Stimulated activated naive CD8-positive, alpha-beta T cell treated with anti-CD3 and anti-CD28 coated beads, Interleukin-15, Interleukin-2, amounts not matched to agents 100 ng/mL and 50 ng/mL, for 24 hours (primary cell): ENCODE measurements around the gene RBBP8NL.

Experiments
- H3K27ac Mint-ChIP-seq: one replicate; pipeline ENCODE4 v1.8.0; 2021; ENCODE audit warnings: mild to moderate bottlenecking, mixed read lengths
- H3K27me3 Mint-ChIP-seq: one replicate; pipeline ENCODE4 v1.8.0; 2021; ENCODE audit warnings: mixed read lengths
- H3K36me3 Mint-ChIP-seq: one replicate; pipeline ENCODE4 v1.8.0; 2021; ENCODE audit warnings: low read depth, mixed read lengths
- H3K4me1 Mint-ChIP-seq: one replicate; pipeline ENCODE4 v1.8.0; 2021; ENCODE audit warnings: low read depth, mixed read lengths
- H3K4me3 Mint-ChIP-seq: one replicate; pipeline ENCODE4 v1.8.0; 2021; ENCODE audit warnings: mild to moderate bottlenecking, mixed read lengths
- H3K9me3 Mint-ChIP-seq: one replicate; pipeline ENCODE4 v1.8.0; 2021; ENCODE audit warnings: mixed read lengths

Gene RBBP8NL

DNA sequence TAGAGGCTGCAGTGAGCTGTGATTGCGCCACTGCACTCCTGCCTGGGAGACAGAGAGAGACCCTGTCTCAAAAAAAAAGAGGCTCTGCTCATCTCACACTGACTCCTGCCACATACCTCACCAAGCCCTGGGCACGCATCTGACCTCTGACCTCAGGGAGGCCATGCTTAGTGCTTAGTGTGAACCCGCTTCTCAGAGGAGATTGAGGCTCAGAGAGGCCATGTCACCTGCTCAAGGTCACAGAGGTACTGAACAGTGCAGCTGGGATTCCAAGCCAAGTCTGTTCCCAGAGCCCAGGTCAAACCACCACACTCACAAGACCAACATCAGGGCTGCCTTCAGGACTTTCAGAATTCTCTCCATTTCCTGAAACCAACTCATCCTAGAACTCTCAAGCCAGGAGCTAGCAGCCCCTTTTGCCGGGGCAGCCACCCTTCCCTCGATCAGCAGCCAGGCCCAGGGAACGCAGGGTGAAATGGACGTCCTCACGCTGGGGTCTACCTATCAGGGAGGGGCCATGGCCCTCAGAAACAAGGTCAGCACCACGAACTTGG is 23.1 kb downstream of the RBBP8NL start:
- H3K36me3 Mint-ChIP-seq = no peaks in the 10 kb centered on the region
- H3K27ac Mint-ChIP-seq = no peak overlapping the region
- H3K9me3 Mint-ChIP-seq = no peaks in the 10 kb centered on the region
- H3K27me3 Mint-ChIP-seq = peaks cover under 1% of the 10 kb centered on the region
- H3K4me1 Mint-ChIP-seq = peaks cover 18% of the 10 kb centered on the region
- H3K4me3 Mint-ChIP-seq = no peak overlapping the region

DNA sequence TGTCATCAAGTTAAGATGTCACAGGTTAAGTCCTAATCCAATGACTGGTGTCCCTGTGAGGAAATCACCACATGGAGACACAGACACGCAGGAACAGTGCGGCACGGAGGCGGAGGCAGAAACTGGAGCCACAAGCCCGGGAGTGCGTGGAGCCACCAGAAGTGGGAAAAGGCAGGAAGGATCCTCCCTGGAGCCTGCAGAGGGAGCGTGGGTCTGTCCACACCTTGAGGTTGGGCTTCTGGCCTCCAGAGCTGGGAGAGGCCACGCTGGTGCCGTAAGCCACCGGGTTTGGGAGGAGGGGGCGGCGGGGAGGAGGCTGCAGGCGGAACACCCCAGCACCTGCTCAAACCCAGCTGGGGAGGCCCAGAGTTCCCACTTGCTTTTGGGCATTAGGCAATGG is 24.0 kb downstream of the RBBP8NL start:
- no peaks in the 10 kb centered on the region for H3K27me3 Mint-ChIP-seq
- no peak overlapping the region for H3K27ac Mint-ChIP-seq
- no peaks in the 10 kb centered on the region for H3K36me3 Mint-ChIP-seq
- H3K4me3 Mint-ChIP-seq = no peak overlapping the region
- peaks cover 18% of the 10 kb centered on the region for H3K4me1 Mint-ChIP-seq
- no peaks in the 10 kb centered on the region for H3K9me3 Mint-ChIP-seq

DNA sequence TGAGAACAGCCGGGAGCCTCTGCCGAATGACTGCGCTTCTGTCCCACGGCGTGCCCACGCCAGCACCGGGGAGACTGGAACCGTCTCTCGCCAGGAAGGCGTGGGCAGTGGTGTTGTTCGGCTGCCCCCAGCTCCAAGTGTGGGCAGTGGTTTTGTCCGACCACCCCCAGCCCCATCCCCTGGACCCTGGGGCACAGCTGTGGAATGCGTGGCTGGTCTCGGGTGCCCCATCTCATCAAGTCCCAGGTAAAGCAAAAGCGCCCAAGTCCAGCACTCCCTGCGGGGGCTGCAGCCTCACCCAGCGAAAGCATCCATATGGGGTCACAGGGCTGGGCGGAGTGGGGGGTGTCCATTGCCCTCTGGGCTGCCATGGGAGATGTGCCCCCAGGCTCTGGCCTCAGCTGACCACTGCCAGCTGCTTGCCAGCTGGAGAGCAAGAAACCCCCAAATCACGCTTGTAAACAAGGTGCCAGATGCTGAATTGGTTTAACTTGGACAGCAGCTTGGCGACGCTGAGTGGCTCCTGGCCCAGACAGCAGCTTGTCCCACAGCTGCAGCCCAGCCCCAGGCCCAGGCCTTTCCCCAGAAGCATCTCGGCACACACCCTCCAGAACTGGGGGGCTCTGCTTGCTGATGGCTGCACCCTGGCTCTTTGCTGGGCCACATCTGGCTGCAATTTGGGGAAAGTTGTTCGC is 24.7 kb downstream of the RBBP8NL start:
- Mint-ChIP-seq H3K4me1 (peaks cover 14% of the 10 kb centered on the region), H3K4me3 (no peak overlapping the region), H3K27ac (no peak overlapping the region), H3K27me3 (no peaks in the 10 kb centered on the region), H3K9me3 (no peaks in the 10 kb centered on the region), H3K36me3 (peaks cover 3% of the 10 kb centered on the region)

DNA sequence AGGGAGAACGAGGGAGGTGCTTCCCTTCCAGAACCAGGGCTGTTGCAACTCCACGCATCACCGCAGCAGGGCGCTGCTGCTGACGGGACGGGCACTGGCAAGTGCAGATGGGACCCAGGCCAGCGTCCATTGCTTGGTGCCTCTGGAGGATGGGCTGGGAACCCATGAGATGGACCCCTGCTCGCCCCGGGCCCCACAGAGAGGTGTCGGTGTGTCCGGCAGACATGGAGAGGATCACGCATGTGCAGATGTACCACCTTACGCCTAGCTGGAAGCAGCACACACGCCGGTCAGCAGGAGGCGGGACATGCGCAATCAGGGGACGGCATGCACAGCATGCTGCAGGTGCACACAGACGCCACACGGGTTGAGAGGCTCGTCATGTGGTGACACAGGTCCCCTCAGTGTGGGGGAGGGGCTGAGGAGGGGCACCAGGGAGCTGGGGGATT is 26.0 kb downstream of the RBBP8NL start:
- Mint-ChIP-seq H3K27me3 (no peaks in the 10 kb centered on the region), H3K36me3 (peaks cover 5% of the 10 kb centered on the region), H3K4me1 (peaks cover 13% of the 10 kb centered on the region), H3K4me3 (no peak overlapping the region), H3K27ac (no peak overlapping the region), H3K9me3 (no peaks in the 10 kb centered on the region)

DNA sequence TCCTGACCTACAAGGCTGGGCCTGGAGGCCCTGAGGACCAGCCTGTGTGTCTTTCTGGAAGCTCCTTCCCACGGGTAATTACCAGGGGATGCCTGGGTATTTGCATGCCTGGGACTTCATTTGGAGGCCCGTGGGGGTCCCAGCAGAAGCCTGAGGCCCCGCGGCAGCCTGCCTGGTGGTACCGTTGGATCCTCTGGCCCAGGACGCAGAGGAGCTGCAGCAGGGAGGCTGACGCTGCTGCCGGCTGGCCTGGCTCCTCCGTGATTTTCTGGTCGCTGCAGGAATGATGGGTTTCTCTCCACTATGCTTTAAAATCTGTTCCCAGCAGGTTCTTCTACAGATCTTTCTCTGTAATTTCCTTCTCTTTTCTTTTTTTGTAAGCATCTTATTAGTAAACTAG is 26.8 kb downstream of the RBBP8NL start:
- Mint-ChIP-seq H3K36me3 (peaks cover 5% of the 10 kb centered on the region), H3K4me1 (peaks cover 7% of the 10 kb centered on the region), H3K27ac (no peak overlapping the region), H3K27me3 (no peaks in the 10 kb centered on the region), H3K9me3 (no peaks in the 10 kb centered on the region), H3K4me3 (no peak overlapping the region)

DNA sequence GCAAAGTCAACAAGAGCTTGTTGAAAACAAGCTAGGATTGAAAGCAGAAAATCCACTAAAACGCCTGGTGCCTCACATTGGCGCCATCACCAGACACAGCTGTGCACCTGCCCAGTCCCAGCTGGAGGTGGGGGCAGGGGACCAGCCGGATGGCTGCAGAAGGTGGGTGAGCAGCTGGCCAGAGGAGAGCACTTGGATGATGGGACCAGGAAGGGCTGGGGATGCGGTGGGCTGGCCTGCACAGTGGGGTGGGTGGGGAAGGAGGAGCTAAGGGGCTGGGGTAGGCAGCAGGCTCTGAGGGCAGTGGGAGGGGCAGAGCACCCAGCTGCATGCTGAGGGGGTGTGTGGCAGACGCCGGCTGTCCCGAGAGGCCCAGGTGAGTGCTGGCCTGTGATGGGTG is 27.3 kb downstream of the RBBP8NL start:
- no peak overlapping the region for H3K4me3 Mint-ChIP-seq
- H3K36me3 Mint-ChIP-seq = peaks cover 5% of the 10 kb centered on the region
- H3K27me3 Mint-ChIP-seq = no peaks in the 10 kb centered on the region
- H3K9me3 Mint-ChIP-seq = no peaks in the 10 kb centered on the region
- peaks cover 1% of the 10 kb centered on the region for H3K4me1 Mint-ChIP-seq
- H3K27ac Mint-ChIP-seq = no peak overlapping the region

DNA sequence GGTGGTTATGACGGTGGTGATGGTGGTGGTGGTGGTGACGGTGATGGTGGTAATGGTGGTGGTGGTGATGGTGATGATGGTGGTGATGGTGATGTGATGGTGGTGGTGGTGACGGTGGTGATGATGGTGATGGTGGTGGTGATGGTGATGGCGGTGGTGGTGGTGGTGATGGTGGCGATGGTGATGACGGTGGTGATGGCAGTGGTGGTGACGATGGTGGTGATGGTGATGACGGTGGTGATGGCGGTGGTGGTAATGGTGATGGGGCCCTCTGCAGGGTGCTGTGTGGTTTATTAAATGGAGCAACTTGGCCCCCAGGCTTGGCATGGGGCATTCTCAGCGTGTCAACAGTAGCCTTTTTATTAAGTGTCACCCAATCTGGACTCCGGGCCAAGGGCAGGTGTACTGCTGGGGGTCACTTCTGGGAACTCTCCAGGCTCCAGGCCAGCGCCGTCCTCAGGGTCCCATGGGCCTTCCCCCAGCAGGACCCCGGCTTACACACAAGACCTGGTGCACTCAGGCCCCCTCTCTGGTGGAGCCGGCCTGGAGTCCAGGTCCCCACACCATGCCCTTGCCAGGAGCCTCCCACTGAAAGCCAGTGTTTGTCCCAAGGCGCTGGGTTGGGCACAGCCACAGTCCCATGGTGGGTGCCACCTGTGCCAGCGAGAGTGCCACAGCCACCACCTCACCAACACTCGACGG is 29.1 kb downstream of the RBBP8NL start:
- H3K4me1 Mint-ChIP-seq = no peaks in the 10 kb centered on the region
- H3K36me3 Mint-ChIP-seq = peaks cover 5% of the 10 kb centered on the region
- no peak overlapping the region for H3K4me3 Mint-ChIP-seq
- no peaks in the 10 kb centered on the region for H3K9me3 Mint-ChIP-seq
- H3K27ac Mint-ChIP-seq = no peak overlapping the region
- no peaks in the 10 kb centered on the region for H3K27me3 Mint-ChIP-seq

DNA sequence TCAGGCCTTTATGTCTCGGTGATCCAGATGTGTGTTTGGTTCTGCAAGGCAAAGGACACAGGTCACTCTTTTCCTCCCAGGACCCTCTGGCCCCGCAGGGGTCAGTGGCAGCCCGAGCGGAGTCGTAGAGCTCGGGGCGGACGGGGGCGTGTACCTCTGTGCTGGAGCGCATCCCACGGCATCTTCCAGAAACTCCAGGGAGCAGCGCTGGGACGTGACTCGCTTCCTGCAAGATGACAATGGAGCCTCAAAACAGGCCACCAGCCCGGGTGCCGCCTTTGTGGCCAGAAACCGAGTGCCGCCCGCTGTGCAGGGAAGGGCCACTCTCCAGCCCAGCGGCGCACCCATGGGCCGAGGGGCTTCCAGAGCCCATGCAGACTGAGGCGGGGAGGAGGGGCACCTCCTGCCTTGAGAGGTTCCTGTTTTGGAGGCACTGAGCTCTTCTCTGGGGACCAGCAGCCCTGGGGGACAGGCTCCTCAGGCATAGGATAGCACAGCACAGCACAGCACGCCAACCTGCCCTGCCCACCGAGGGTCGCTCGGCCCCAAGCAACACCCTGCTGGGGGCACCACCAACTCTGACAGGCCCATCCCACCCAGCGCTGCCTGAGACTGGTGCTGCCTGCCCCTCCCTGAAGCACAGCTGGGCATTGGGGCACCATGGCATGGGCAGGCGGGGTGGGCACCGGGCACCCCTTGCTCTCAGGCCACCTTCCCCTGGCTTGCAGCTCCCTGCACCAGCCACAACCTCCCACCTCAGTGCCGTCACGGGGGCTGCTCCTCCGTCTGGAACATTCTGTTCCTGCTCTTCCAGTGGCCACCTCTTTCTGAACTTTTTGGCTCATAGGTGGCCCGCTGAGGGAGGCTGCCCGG is 30.7 kb downstream of the RBBP8NL start:
- no peaks in the 10 kb centered on the region for H3K4me1 Mint-ChIP-seq
- H3K27me3 Mint-ChIP-seq = no peaks in the 10 kb centered on the region
- peaks cover 5% of the 10 kb centered on the region for H3K36me3 Mint-ChIP-seq
- no peak overlapping the region for H3K27ac Mint-ChIP-seq
- no peaks in the 10 kb centered on the region for H3K9me3 Mint-ChIP-seq
- no peak overlapping the region for H3K4me3 Mint-ChIP-seq

DNA sequence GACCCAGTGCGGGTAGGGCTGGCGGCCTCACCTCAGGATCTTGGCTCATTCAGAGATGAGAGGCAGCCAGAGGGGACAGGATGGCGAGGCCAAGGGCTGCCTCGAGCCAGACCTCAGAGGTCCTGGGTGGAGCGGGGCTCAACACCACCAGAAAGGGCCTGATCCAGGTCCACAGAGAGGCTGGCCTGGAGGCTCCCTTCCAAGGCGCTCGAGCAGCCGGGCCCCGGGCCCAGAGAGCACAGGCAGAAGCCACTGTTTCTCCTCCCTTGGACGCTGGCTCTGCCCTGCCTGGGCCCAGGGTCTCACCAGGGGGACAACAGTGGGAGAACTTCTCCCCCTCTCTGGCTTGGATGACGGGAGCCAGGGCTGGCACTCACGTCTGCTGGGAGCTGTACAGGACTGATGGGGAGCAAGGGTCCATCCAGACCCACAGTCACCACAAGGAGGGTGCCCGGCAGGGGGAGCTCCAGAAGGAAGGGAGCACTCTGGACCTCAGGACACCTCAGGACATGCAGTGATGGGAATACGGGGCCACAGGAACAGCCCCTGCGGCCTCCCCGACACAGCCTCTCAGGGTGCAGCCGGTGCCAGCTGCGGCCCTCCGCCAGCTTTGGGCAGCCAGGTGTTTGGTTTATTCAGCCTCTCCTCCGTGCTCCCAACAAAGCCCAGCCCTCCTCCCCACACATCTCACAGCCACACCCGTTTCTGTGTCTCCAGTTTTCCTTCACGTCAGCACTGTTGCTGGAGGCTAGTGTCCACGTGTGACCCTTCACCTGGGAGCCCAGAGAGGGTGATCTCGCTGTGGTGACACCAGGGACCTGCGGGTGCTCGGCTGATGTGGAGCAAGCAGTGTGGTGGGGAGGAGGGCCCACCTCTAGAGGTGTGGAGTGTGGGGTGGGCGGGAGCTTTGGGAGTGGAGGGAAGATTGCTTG is 31.8 kb downstream of the RBBP8NL start:
- H3K27ac Mint-ChIP-seq = no peak overlapping the region
- H3K9me3 Mint-ChIP-seq = no peaks in the 10 kb centered on the region
- no peak overlapping the region for H3K4me3 Mint-ChIP-seq
- H3K36me3 Mint-ChIP-seq = peaks cover 6% of the 10 kb centered on the region
- H3K4me1 Mint-ChIP-seq = peaks cover under 1% of the 10 kb centered on the region
- H3K27me3 Mint-ChIP-seq = no peaks in the 10 kb centered on the region

DNA sequence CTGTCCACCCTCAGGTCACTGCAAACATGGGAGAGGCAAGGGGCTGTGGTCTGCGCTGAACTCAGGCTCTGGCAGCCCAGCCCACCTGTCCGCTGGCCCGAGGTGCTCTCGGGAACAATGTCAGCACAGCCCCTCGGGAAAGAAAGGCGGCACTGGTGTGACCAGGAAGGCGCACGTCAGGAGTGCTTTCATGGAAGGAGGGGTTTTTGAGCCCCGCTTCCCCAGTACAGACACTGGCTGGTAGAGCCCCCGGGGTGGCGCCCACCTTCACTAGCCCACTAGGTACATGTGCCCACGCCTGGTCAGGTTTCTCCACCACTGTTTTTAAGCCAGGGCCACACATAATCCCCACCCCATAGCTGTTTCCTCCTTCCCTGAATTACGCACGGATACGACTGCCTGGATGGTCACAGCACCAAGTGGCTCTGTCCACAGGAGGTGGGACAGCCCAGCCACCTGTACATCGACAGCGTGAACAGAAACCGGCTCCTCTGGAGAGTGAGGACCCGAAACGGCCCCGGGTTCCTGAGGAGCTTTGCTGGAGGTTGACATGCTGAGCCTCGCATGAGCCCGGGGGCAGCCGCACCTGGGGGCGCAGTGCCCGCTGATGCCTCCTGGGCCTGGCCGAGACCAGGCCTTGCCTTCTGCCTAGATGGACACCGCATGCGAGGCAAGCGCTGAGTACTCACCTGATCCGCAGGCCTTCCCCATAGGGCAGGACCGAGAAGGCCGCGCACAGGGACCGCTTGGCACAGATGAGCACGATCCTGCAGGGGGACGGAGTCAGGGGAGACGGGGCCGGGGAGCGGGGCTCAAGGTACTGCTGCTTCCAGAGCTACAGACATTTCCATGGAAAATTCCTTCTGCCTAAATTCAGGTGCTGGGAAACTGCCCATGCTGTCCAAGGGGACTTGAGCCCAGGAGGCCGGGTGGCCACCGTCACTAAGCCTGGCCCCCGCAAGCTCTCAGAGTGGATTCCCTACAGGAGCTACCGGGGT is 32.8 kb downstream of the RBBP8NL start:
- H3K27me3 Mint-ChIP-seq = no peaks in the 10 kb centered on the region
- no peak overlapping the region for H3K27ac Mint-ChIP-seq
- H3K4me1 Mint-ChIP-seq = peaks cover 8% of the 10 kb centered on the region
- no peaks in the 10 kb centered on the region for H3K9me3 Mint-ChIP-seq
- H3K4me3 Mint-ChIP-seq = no peak overlapping the region
- peaks cover 17% of the 10 kb centered on the region for H3K36me3 Mint-ChIP-seq

DNA sequence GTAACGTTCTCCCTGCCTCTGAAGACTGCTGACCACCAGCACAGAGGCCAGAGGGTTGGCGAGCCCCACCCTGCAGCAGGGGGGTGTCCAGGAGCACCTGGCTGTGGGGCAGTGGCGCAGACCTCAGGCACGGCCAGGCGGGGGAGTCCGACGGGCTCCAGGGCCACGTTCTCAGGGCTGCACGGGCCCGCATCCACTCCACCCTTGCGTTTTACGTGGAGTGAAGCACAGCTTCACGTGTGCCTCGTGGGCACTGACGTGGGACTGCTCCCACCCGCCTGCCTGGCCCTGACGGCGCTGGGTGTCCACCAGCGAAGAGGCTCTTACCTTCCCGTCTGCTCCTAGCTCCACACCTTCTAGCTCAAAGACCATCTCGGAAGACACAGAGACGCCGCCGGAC is 33.5 kb downstream of the RBBP8NL start:
- no peaks in the 10 kb centered on the region for H3K9me3 Mint-ChIP-seq
- H3K27me3 Mint-ChIP-seq = no peaks in the 10 kb centered on the region
- peaks cover 24% of the 10 kb centered on the region for H3K36me3 Mint-ChIP-seq
- no peak overlapping the region for H3K27ac Mint-ChIP-seq
- no peak overlapping the region for H3K4me3 Mint-ChIP-seq
- H3K4me1 Mint-ChIP-seq = peaks cover 13% of the 10 kb centered on the region

DNA sequence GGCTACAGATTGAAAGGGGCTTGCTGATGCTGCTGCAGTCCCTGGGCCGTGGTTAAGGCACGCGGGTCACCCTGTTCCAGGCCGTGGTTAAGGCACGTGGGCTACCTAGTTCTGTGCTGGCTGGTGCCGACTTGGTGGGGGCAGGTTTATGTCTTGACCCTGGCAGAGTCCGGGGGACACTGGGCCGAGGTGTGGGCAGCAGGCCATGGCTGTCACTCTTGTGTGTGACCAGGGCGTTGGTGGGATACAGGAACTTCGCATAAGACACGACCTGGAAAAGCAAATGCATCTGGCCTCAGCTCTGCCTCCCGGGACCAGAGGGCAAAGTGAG is 34.0 kb downstream of the RBBP8NL start:
- Mint-ChIP-seq H3K4me3 (no peak overlapping the region), H3K4me1 (peaks cover 19% of the 10 kb centered on the region), H3K27ac (no peak overlapping the region), H3K36me3 (peaks cover 29% of the 10 kb centered on the region), H3K27me3 (no peaks in the 10 kb centered on the region), H3K9me3 (no peaks in the 10 kb centered on the region)

DNA sequence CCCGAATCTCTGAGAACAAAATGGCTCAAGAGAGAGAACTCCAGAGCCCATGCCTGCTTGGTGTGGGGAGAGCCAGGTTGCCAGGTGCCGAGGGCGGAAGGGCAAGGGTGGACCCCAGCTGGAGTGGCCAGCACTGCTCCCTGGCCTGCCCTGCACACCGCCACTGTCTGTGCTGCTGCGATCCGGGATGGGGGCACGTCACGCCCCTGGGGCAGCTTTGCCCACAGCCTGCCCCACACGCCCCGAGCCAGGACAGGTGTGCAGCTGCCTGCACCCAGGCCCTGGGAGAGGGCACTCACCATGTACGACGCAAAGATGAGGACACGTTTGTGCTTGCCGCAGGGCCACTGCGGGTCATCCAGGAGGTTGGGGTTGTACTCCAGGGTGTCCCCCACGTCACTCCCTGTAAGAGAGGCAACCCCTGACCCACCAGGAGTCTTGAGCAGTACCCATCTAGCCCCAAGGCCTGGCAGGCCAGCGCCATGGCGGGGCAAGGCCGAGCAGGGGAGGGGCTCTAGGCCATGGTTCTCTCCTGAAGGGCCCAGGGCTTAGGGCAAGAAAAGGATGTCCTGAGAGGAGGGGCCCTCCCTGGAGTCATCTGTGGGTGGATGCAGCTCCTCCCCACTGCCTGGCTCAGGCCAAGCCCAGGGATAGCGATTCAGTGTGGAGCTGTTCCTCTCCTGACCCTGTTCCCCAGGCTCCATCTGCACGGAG is 34.6 kb downstream of the RBBP8NL start:
- H3K9me3 Mint-ChIP-seq = no peaks in the 10 kb centered on the region
- no peak overlapping the region for H3K4me3 Mint-ChIP-seq
- H3K27ac Mint-ChIP-seq = no peak overlapping the region
- H3K36me3 Mint-ChIP-seq = peaks cover 33% of the 10 kb centered on the region
- H3K27me3 Mint-ChIP-seq = no peaks in the 10 kb centered on the region
- peaks cover 24% of the 10 kb centered on the region for H3K4me1 Mint-ChIP-seq
